A673 (cell line): ENCODE results near the gene MAML3. TPM values are rescaled to one million over a fixed set of nuclear protein-coding genes. Genes with fewer than 3 reads are reported as not detected.

Experiments used
- BruUV-seq: library from RNA; stranded (reverse); fragments of 400-500 nt; replicated peaks from 2 replicates; lab custom pipeline; 2021; lab: Mats Ljungman, UMichigan
- CTCF ChIA-PET: fragments of 300-600 bp; sonication (Branson Sonifier 250); formaldehyde crosslinking; loops from one replicate; lab custom pipeline; 2022; ENCODE audit warnings: antibody characterized with exemption; lab: Charles Lee
- POLR2A ChIA-PET: fragments of 300-600 bp; sonication (Branson Sonifier 250); formaldehyde crosslinking; loops from one replicate; lab custom pipeline; 2022; ENCODE audit warnings: antibody characterized with exemption; ENCODE audit not compliant: low non-redundant PET; lab: Charles Lee
- DNase-seq: peaks from one replicate; pipeline ENCODE4 v3.0.0-alpha.2; 2015; ENCODE audit warnings: low spot score
- H3K27ac ChIP-seq: fragments of 200-600 bp; sonication (generic); 2 replicates; pipeline ENCODE4 v1.5.1; 2016; ENCODE audit warnings: mixed run types, low read depth, mild to moderate bottlenecking, mixed read lengths, antibody characterized with exemption, low read length; ENCODE audit not compliant: poor library complexity, severe bottlenecking
- H3K27me3 ChIP-seq: fragments of 200-600 bp; sonication (generic); replicated peaks from 2 replicates; pipeline ENCODE4 v1.6.1; 2017; ENCODE audit warnings: mixed run types, low read depth, mild to moderate bottlenecking, mixed read lengths, antibody characterized with exemption, low read length; ENCODE audit not compliant: insufficient read depth, poor library complexity
- H3K36me3 ChIP-seq: fragments of 200-600 bp; sonication (generic); 2 replicates; pipeline ENCODE4 v1.6.1; 2016; ENCODE audit warnings: mixed run types, mild to moderate bottlenecking, mixed read lengths, antibody characterized with exemption, low read length; ENCODE audit not compliant: insufficient read depth, poor library complexity, severe bottlenecking
- H3K4me1 ChIP-seq: fragments of 200-600 bp; sonication (generic); 2 replicates; pipeline ENCODE4 v1.6.1; 2017; ENCODE audit warnings: mixed run types, mild to moderate bottlenecking, mixed read lengths, antibody characterized with exemption, low read length; ENCODE audit not compliant: insufficient read depth, poor library complexity, severe bottlenecking
- H3K4me3 ChIP-seq: fragments of 200-600 bp; sonication (generic); 2 replicates; pipeline ENCODE4 v1.5.1; 2016; ENCODE audit warnings: low read depth, mixed run types, mild to moderate bottlenecking, mixed read lengths, low read length; ENCODE audit not compliant: poor library complexity, severe bottlenecking
- H3K9me3 ChIP-seq: fragments of 200-600 bp; sonication (generic); 2 replicates; pipeline ENCODE4 v1.6.1; 2016; ENCODE audit warnings: mixed run types, low read depth, mild to moderate bottlenecking, mixed read lengths, antibody characterized with exemption, low read length; ENCODE audit not compliant: poor library complexity, severe bottlenecking
- CTCF ChIP-seq: fragments of 300-800, 200-600 bp; sonication (generic); conservative IDR thresholded peaks from 2 replicates; pipeline ENCODE4 v1.5.1; 2017; ENCODE audit warnings: low read depth, mild to moderate bottlenecking, antibody characterized with exemption, low read length, moderate library complexity, mixed read lengths
- EZH2 ChIP-seq: fragments of 200-600 bp; sonication (generic); IDR thresholded peaks from 2 replicates; pipeline ENCODE4 v1.6.1; 2017; ENCODE audit warnings: borderline replicate concordance, low read depth, mild to moderate bottlenecking, mixed read lengths, antibody characterized with exemption, low read length; ENCODE audit not compliant: poor library complexity, severe bottlenecking
- intact Hi-C: fragments of 100-400 bp; cut with micrococcal nuclease; formaldehyde crosslinking; loops from one replicate; pipeline ENCODE4 v1.10.0; 2022; ENCODE audit not compliant: unreplicated experiment
- total RNA-seq: library from RNA; stranded (reverse); gene quantifications from 2 replicates; pipeline ENCODE4 v1.2.3, GENCODE V29; 2021

The MAML3 gene
- total RNA-seq, 1 experiment from 2014 or later, result 3.7 TPM

DNA sequence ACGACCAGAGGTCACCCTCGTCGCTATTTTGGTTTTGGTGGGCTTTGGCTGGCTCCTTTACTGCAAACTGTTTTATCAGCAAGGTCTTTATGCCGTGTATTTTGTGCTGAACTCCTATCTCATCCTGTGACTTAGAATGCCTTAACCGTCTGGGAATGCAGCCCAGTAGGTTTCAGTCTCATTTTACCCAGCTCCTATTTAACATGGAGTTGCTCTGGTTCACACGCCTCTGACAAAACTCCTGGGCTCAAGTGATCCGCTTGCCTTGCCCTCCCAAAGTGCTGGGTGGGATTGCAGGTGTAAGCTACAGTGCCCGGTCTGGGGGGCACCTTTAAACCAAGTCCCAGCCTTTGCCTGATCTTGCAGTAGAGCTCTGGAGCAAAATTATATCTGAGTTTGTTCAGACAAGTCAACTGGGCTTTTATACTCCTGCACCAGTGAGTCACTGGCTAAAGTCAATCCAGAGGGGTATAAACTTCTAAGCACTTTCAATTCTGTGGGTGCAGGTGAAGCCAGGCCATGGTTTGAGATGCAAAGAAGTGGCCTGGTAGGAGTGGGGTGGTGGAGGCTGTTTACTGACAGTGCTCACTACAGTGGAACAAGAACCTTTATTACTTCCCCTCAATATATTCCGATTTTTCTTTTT, 438.1 kb downstream of the MAML3 start:
- no peak overlapping the region for H3K27ac ChIP-seq
- H3K27me3 ChIP-seq, result no peaks in the 10 kb centered on the region
- no peaks in the 10 kb centered on the region for H3K36me3 ChIP-seq
- BruUV-seq, result no TSS peak
- no peak for TF ChIP-seq EZH2
- TF ChIP-seq CTCF, result no peak
- intact Hi-C loops, result no loop called here
- H3K4me3 ChIP-seq, result no peak overlapping the region
- DNase-seq, result no peak
- CTCF ChIA-PET, result no interaction called here
- no peaks in the 10 kb centered on the region for H3K9me3 ChIP-seq
- POLR2A ChIA-PET, result no interaction called here
- H3K4me1 ChIP-seq, result no peaks in the 10 kb centered on the region

DNA sequence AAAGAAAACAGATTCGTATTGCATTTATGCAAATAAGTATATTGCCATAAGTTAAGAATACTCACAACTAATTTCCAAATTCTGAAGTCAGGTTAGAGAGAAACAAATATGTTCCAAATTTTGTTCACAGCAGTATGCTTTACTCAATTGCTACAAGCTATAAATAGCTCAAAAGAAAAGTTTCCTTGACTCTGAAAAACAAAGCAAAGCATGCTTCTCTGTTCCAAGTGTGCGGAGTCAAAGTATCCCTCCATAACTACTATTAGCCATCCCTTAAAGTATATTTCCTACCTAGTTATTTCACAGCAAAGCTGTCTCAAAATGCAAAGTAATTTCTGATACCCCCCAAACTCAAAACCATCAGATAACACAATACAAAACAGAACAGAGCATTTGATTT, 441.1 kb downstream of the MAML3 start:
- ChIA-PET CTCF (no interaction called here), POLR2A (interaction anchor here (0.6 kb wide), 1 partner anchor 145 kb away, joined by 6 read pairs; no protein-coding TSS in a partner anchor)
- DNase-seq, result no peak

DNA sequence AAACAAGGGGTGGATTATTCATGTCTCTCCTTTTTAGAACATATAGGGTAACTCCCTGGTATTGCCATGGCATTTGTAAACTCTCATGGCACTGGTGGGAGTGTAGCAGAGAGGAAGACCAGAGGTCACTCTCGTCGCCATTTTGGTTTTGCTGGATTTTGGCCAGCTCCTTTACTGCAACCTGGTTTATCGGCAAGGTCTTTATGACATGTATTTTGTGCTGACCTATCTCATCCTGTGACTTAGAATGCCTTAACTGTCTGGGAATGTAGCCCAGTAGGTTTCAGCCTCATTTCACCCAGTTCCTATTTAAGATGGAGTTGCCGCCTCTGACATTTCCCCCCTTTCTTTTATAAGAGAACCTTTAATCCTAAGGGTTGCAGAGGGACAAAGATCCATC, 442.5 kb downstream of the MAML3 start:
- CTCF ChIA-PET, result no interaction called here
- H3K4me3 ChIP-seq, result no peak overlapping the region
- no peaks in the 10 kb centered on the region for H3K9me3 ChIP-seq
- no TSS peak for BruUV-seq
- intact Hi-C loops, result no loop called here
- no peak overlapping the region for H3K27ac ChIP-seq
- H3K36me3 ChIP-seq, result no peaks in the 10 kb centered on the region
- TF ChIP-seq EZH2 (no peak), CTCF (no peak)
- POLR2A ChIA-PET, result no interaction called here
- H3K4me1 ChIP-seq, result no peaks in the 10 kb centered on the region
- no peaks in the 10 kb centered on the region for H3K27me3 ChIP-seq
- DNase-seq, result no peak

More for the DNA sequence above, 441.1 kb downstream of the MAML3 start:
- BruUV-seq, result no TSS peak
- Histone ChIP-seq H3K36me3 (no peaks in the 10 kb centered on the region), H3K27me3 (no peaks in the 10 kb centered on the region), H3K4me1 (no peaks in the 10 kb centered on the region), H3K4me3 (no peak overlapping the region), H3K9me3 (no peaks in the 10 kb centered on the region), H3K27ac (no peak overlapping the region)
- intact Hi-C loops, result no loop called here
- TF ChIP-seq CTCF (no peak), EZH2 (no peak)
